NCI-H345 treated with DMSO at 0.1 percent for 48 hours (cell line): ENCODE results near the gene AMIGO3.
A peak's percentile ranks its signal among the peaks of the same experiment; 100 is the strongest.
"Not testable (repeated sequence)": the region's sequence is repeated elsewhere in the genome, so short reads cannot be mapped to it uniquely, and the experiment has no call there.

ENCODE experiments used
- DNase-seq: peaks from one replicate; lab custom pipeline; 2025; ENCODE audit not compliant: unreplicated experiment; lab: John Stamatoyannopoulos, UW

Gene AMIGO3

DNA sequence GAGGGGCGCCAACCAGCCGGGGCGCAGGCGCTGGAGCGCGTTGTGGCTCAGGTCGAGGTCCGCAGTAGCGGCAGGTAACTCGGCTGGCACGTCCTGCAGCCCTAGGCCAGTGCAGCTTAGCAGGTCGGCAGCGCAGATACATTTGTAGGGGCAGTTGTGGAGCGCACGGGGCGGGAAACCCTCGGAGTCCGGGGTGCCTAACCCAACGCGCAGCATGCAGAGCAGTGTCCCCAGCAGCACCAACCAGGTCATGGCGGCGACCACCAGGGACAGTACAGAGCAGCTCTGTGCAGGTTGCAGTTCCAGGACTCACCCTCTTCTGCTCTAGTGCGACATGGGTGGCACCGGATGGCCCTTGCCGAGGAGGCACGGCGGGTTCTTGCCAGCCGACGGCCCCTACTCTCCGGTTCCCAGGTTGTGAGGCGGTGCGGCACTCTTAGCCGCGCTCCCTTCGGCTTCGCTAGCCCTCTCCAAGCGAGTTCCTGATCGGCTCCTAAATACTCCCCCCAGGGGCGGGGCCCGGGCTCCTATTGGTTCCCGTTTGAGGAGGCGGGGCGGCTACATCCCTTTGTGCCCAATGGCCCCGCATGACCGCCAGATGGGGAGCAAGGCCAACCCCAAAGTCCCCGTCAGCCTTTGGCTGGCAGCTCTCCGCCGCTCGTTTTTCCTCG is at the start of gene AMIGO3:
AMIGO3 (minus strand) TSS at position 471 of the 671 bp plus-strand sequence; CDS start at position 252, 219 bp downstream.
- peak; percentile 51 for DNase-seq

DNA sequence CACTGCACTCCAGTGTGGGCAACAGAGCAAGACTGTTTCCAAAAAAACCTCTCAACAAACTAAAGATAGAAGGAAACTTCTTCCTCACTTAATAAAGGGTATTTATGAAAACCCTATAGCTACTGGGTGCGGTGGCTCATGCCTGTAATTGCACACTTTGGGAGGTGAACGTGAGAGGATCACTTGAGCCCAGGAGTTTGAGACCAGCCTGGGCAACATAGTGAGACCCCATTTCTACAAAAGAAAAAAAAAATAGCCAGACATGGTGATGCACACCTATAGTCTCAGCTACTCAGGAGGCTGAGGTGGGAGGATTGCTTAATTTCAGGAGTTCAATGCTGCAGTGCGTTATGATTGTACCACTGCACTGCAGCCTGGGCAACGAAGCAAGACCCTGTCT is 44.5 kb upstream of the AMIGO3 start:
- DNase-seq: no peak

DNA sequence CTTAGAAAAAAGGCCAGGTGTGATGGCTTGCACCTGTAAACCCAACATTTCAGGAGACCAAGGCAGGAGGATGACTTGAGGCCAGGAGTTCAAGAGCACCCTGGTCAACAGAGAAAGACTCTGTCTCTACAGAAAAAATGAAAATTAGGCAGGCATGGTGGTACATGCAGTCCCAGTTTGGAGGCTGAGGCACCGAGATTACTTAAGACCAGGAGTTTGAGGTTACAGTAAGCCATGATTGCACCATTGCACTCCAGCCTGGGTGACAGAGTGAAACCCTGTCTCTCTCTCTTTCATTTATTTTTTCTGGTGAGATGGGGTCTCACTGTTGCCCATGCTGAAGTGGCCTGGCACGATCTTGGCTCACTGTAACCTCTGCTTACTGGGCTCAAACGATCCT is 42.2 kb upstream of the AMIGO3 start:
- DNase-seq: no peak

DNA sequence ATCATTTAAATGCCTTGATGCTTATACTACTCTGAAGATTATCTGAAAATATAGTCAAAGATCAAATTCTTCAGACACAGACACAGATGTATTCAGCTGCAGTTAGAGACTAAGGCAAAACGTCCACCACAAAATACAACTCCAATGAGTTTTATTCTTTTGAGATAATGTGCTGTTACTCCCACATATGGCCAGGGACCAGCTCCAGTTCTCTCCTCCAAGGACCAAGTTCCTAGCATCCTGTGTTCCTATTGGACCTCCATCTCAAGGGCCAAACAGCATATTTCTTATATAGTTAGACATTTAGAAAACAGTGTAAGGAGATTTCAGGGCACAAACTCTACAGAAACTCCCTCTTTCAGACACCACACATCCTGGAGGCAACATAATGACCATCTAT is 39.7 kb upstream of the AMIGO3 start:
- DNase-seq: no peak

GRCh38 chr3:49757197-49757596 is 37.7 kb upstream of the AMIGO3 start:
- no peak for DNase-seq

- no peak for DNase-seq
Observed at GRCh38 chr3:49756036-49756435, 36.6 kb upstream of the AMIGO3 start.

GRCh38 chr3:49754536-49754935 is 35.1 kb upstream of the AMIGO3 start:
- DNase-seq: no peak

DNA sequence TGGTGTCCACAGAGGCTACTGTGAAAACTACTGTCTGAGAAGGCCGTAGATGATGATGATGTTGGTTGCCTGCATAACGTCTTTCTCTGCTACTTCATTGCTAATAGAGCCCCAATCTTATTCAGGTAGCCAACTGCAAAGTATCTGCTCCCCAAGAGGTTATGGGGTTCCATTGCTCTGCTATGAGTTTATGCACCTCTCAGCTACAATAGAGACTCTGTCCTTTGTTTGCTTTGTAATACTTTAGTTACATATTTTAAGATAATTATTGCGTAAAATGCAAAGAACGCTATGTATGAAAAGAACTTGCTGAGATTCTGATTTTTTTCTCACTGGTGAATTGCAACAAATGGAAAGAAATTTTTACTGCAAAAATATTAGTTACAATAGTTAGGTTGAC is 32.0 kb upstream of the AMIGO3 start:
- no peak for DNase-seq

DNA sequence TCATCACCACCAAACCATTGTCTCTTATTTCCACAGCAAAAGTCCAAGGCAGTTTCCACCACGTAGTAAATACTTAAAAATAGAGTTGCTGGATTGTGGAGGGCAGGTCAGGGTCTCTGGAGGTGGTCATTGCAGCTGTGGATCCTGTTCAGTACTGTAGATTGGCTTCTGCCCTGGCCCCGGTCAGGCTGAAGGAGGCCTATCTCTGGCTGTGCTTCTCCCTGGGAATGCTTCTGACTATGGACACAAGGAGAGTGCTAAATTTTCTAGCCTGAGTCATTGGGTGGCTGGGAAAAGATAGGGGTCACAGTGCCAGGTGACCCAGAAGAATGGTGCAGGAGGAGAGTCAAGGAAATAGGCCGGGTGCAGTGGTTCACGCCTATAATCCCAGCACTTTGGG is 30.6 kb upstream of the AMIGO3 start:
- DNase-seq: no peak

- DNase-seq: not testable (repeated sequence)
Observed at GRCh38 chr3:49748874-49749273, 29.4 kb upstream of the AMIGO3 start.

DNA sequence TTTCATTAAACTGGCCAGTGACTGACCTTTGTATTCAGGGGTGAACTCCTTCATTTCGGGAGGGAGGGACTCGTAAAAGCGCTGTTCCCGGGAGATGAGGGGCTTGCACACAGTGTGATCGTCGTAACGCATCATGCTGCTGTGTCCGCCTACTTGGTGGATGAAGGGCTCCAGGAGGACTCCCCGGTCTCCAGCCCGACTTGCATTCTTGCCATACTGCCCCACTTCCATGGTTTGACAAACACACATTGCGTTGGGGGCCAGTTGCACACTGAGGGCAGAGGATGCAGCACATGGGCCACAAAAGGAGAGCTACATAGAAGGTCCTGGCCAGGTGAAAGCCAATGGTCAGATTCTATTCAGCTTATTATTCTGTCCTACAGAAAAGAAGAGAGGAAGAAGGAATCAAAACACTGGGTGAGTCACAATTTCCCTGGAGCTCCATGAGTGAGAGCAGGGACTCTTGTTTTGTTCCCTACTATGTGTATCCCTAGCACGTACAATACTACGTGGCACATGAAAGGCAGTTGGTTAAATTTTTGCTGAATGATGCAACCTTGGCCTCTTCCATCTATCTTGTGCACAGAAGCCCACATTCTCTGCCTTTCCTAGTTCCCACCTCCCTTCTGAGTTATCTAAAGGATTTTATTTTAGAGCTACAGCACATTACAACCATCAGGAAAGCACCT is 28.5 kb upstream of the AMIGO3 start:
- DNase-seq: no peak

DNA sequence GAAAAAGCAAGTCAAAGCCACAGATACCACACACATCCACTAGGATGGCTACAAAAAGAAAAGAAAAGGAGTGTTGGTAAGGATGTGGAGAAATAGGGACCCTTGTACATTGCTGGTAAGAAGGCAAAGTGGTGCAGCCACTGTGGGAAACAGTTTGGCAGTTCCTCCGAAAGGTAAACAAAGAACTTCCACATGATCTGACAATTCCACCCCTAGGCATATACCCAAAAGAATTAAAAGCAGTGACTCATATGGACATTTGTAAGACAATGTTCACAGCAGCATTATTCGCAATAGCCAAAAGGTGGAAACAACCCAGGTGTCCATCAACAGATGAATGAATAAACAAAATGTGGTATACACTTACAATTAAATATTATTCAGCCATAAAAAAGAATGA is 26.5 kb upstream of the AMIGO3 start:
- DNase-seq: no peak

- DNase-seq: no peak
Observed at GRCh38 chr3:49740427-49740826, 20.9 kb upstream of the AMIGO3 start.

GRCh38 chr3:49738067-49738713 is 18.7 kb upstream of the AMIGO3 start:
- no peak for DNase-seq

DNA sequence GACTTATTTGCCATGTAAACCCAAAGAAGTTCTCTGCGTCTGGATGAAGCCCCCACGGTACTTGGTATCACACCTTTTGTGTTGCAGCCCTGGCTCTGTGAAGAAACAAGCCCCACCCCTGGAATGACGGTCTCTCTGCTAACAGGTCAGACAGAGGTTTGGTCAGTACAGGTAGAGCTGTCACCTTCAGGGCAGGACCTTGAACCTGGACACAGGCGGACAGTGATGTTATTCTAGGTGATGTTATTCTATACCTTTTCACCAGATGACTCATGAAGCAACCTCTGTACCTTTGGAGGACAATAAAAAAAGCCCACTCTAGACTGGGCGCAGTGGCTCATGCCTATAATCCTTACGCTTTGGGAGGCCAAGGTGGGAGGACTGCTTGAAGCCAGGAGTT is 15.3 kb upstream of the AMIGO3 start:
- DNase-seq: no peak

DNA sequence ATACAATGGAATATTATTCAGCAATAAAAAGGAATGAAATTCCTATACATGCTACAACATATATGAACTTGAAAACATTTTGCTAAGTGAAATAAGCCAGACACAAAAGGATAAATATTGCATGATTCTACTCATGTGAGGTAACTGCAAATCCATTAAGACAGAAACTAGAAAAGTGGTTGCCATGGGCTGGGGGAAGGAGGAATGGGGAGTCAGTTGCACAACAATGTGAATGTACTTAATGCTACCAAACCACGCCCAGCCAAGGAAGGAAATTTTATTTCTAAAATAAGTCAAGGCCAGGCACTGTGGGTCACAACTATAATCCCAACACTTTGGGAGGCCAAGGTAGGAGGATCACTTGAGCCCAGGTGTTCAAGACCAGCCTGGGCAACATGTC is 14.1 kb upstream of the AMIGO3 start:
- DNase-seq: no peak

DNA sequence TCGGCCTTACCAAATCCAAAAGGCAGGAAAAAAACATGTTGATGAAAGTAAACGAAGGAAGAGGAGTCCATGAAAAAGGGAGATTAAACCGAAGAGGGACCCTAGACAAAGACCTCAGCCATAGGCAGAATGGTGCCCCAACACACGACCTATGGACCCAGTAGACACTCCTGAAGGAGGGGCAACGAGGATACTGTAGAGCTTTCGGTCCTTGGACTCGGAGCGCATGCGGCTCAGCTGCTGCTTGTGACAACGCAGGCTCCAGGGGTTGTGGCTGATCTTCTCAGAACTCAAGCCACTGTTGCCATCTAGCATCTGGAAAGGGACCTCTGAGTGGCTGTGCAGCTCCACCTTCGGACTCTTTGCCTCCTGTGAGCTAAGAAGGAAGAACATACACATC is 13.1 kb upstream of the AMIGO3 start:
- DNase-seq: no peak

GRCh38 chr3:49729966-49730609 is 10.6 kb upstream of the AMIGO3 start:
- DNase-seq: no peak

DNA sequence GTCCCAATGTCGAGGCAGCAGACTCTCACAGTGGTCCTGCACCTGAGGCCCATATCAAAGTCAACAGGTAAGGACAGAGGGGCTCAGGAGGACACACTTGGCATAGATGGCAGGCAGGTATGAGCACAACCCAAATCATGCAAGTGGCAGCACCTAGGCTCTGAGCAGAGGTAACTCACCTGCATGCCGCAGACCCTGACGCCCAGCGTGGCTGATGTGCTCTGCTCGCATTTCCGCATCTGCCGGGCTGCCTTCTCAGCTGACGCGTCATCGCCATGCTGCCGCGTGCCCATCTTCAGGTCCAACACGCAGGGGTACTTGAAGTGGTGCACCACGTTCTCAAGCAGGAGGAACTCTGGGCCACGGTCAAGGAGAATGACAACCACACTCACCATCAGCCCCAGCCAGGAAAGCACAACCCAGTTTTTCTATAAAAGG is 8.5 kb upstream of the AMIGO3 start:
- no peak for DNase-seq

- DNase-seq: no peak
Observed at GRCh38 chr3:49727154-49727923, 7.9 kb upstream of the AMIGO3 start.
